Measurements from ENCODE around the gene RAI1.

- TF ChIP-seq POLR2AphosphoS5 (IDR thresholded peaks at IDR 0.05; ENCODE audit: borderline replicate concordance, low read depth, low read length) (no peak), EZH2 (IDR thresholded peaks at IDR 0.05) (no peak), FOXP2 (optimal IDR thresholded peaks at IDR 0.05; ENCODE audit: control extremely low read depth, extremely low read length, insufficient read depth) (no peak)
Measured at GRCh38 chr17:17721140-17721668, 39.9 kb downstream of the RAI1 start.
